GM23338 (cell line): ENCODE results near the gene THSD4. TPM values are rescaled to one million over a fixed set of nuclear protein-coding genes. Genes with fewer than 3 reads are reported as not detected.

ENCODE experiments used
- ATAC-seq: fragments of 200-7000 bp; cut with Tn5 transposase; 3 replicates; pipeline ENCODE4 v1.9.1; 2020
- DNase-seq: peaks from one replicate; pipeline ENCODE4 v3.0.0-alpha.2; 2015; ENCODE audit warnings: low spot score
- H2AFZ ChIP-seq: fragments of 200-600 bp; sonication (generic); 2 replicates; pipeline ENCODE4 v1.8.0; 2016; ENCODE audit warnings: antibody characterized with exemption, mild to moderate bottlenecking, moderate library complexity
- H3F3A ChIP-seq: fragments of 200-600 bp; sonication (generic); replicated peaks from 2 replicates; pipeline ENCODE4 v1.8.0; 2017; ENCODE audit warnings: antibody characterized with exemption, mixed run types, low read depth
- H3K27ac ChIP-seq: fragments of 200-600 bp; sonication (generic); 2 replicates; pipeline ENCODE4 v1.6.1; 2016; ENCODE audit warnings: low read depth
- H3K27me3 ChIP-seq: fragments of 200-600 bp; sonication (generic); 2 replicates; pipeline ENCODE4 v1.8.0; 2016; ENCODE audit warnings: mild to moderate bottlenecking, mixed run types, moderate library complexity; ENCODE audit not compliant: insufficient read depth
- H3K36me3 ChIP-seq: fragments of 200-600 bp; sonication (generic); 2 replicates; pipeline ENCODE4 v1.8.0; 2016; ENCODE audit warnings: mild to moderate bottlenecking; ENCODE audit not compliant: insufficient read depth
- H3K4me1 ChIP-seq: fragments of 200-600 bp; sonication (generic); 2 replicates; pipeline ENCODE4 v1.8.0; 2016; ENCODE audit warnings: mild to moderate bottlenecking, moderate library complexity; ENCODE audit not compliant: insufficient read depth
- H3K4me2 ChIP-seq: fragments of 200-600 bp; sonication (generic); 2 replicates; pipeline ENCODE4 v1.7.1; 2017; ENCODE audit warnings: mixed run types
- H3K4me3 ChIP-seq: fragments of 200-600 bp; sonication (generic); 2 replicates; pipeline ENCODE4 v1.6.1; 2016; ENCODE audit warnings: mixed run types
- H3K79me2 ChIP-seq: fragments of 200-600 bp; sonication (generic); replicated peaks from 2 replicates; pipeline ENCODE4 v1.8.0; 2017; ENCODE audit warnings: mild to moderate bottlenecking; ENCODE audit not compliant: insufficient read depth
- H3K9me2 ChIP-seq: fragments of 200-600 bp; sonication (generic); 2 replicates; pipeline ENCODE4 v1.8.0; 2017; ENCODE audit not compliant: insufficient read depth
- H4K20me1 ChIP-seq: fragments of 200-600 bp; sonication (generic); replicated peaks from 2 replicates; pipeline ENCODE4 v1.8.0; 2017; ENCODE audit warnings: mild to moderate bottlenecking; ENCODE audit not compliant: insufficient read depth
- H3K27ac Mint-ChIP-seq: 2 replicates; pipeline ENCODE4 v1.8.0; 2020; ENCODE audit warnings: inconsistent platforms, mild to moderate bottlenecking, moderate library complexity, mixed read lengths
- H3K27me3 Mint-ChIP-seq: 3 replicates; pipeline ENCODE4 v1.8.0; 2022; ENCODE audit warnings: low read depth, mild to moderate bottlenecking, moderate library complexity, mixed read lengths, inconsistent platforms; ENCODE audit not compliant: insufficient read depth, poor library complexity
- H3K36me3 Mint-ChIP-seq: 3 replicates; pipeline ENCODE4 v1.8.0; 2021; ENCODE audit warnings: low read depth, mild to moderate bottlenecking, inconsistent platforms, moderate library complexity, mixed read lengths
- H3K4me1 Mint-ChIP-seq: 3 replicates; pipeline ENCODE4 v1.8.0; 2020; ENCODE audit warnings: mild to moderate bottlenecking, inconsistent platforms, mixed read lengths
- H3K4me3 Mint-ChIP-seq: 3 replicates; pipeline ENCODE4 v1.8.0; 2021; ENCODE audit warnings: moderate library complexity, mild to moderate bottlenecking, inconsistent platforms, mixed read lengths
- H3K9me3 Mint-ChIP-seq: 3 replicates; pipeline ENCODE4 v1.8.0; 2020; ENCODE audit warnings: moderate library complexity, mild to moderate bottlenecking, inconsistent platforms, mixed read lengths
- CTCF ChIP-seq, 2 experiments: fragments of 200-600 bp in 1 of 2; sonication (generic) in 1 of 2; conservative IDR thresholded peaks; 2 replicates each; pipeline versions ENCODE4 v1.5.1 to v1.6.1; 2016 to 2017; ENCODE audit warnings: antibody characterized with exemption in 2 of 2, low read depth in 2 of 2, mild to moderate bottlenecking in 2 of 2, moderate library complexity in 1 of 2
- EZH2 ChIP-seq: fragments of 200-600 bp; sonication (generic); IDR thresholded peaks from one replicate; pipeline ENCODE4 v1.8.0; 2017; ENCODE audit warnings: antibody characterized with exemption, mild to moderate bottlenecking, low read depth; ENCODE audit not compliant: unreplicated experiment
- EZH2phosphoT487 ChIP-seq: fragments of 200-600 bp; sonication (generic); IDR thresholded peaks from one replicate; pipeline ENCODE4 v1.8.1; 2018; ENCODE audit warnings: antibody characterized with exemption; ENCODE audit not compliant: unreplicated experiment
- JUNB ChIP-seq: IDR thresholded peaks from one replicate; pipeline ENCODE4 v1.6.1; 2016; ENCODE audit warnings: antibody characterized with exemption; ENCODE audit not compliant: unreplicated experiment
- NANOG ChIP-seq: IDR thresholded peaks from 2 replicates; pipeline ENCODE4 v1.6.1; 2016; ENCODE audit warnings: antibody characterized with exemption, borderline replicate concordance
- POLR2AphosphoS5 ChIP-seq: IDR thresholded peaks from 2 replicates; pipeline ENCODE4 v1.6.1; 2016; ENCODE audit warnings: antibody characterized with exemption, low read depth
- STAT1 ChIP-seq: IDR thresholded peaks from one replicate; pipeline ENCODE4 v1.6.1; 2016; ENCODE audit warnings: antibody characterized with exemption; ENCODE audit not compliant: unreplicated experiment
- ZNF114 ChIP-seq: fragments of 250-450 bp; sonication (Bioruptor Pico); IDR thresholded peaks from 2 replicates; pipeline ENCODE4 v1.5.0; 2020; ENCODE audit warnings: mild to moderate bottlenecking, moderate library complexity
- ZNF331 ChIP-seq: fragments of 250-450 bp; sonication (Bioruptor Pico); IDR thresholded peaks from 2 replicates; pipeline ENCODE4 v1.5.0; 2020; ENCODE audit warnings: low read depth, mild to moderate bottlenecking, moderate library complexity
- polyA plus RNA-seq: library from polyadenylated mRNA; unstranded; fragments of >200 nt; fragmentation: Nextera tagmentation; extraction: Ambion mirVana; gene quantifications from 2 replicates; pipeline ENCODE4 v1.2.1, GENCODE V29; 2016
- total RNA-seq: library from RNA; depleted of rRNA; stranded (reverse); fragments of >200 nt; shearing (Covaris generic); gene quantifications from 2 replicates; pipeline ENCODE4 v1.2.3, GENCODE V29; 2014

The THSD4 gene
- total and polyA plus RNA-seq, 2 experiments from 2014 or later: 2.0 to 7.4 TPM

DNA sequence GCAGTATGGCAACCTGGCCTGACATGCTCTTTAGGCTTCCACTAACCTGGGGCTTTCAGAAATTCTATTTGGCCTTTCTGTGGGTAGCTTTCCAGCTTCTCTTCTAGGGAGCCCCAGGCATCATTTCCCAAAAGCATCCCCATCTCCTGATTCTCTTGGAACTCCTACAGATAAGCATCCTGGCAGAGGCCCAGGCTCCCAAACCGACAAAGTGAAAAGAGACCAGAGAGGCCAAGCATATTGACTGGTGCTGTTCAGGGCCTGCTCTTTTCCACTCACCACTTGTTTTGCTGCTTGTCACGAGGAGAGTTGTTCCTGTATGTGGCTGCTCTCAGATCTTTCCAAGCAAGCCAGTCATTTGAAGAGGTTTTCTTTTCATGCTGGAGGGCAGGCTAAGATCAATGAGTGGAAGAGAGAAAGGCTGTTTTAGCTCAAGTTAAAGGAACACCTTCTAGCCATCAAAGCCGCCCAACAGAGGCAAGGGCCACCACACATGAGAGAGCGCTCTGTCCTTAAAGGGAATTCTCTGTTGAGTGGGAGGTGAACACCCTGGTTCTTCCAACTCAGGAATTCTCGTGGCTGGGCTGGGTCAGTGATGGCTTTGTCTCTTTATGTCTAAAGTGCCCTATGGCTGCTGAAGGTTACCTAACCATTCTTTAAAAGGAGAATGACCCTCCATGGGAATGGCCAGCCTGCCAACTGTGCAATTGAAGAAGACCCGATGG, 664.0 kb downstream of the THSD4 start (continued):
- TF ChIP-seq ZNF114 (CRISPR knock-in tag): no peak
- no peak for TF ChIP-seq NANOG
- no peak for TF ChIP-seq STAT1
- no peak for TF ChIP-seq CTCF (conservative IDR thresholded peaks at IDR 0.05; ENCODE audit: low read depth in 2 of 2)

- Histone ChIP-seq H3F3A (no peaks in the 10 kb centered on the region), H2AFZ (no peak overlapping the region), H3K36me3 (no peaks in the 10 kb centered on the region), H3K27ac (peak overlapping the region; percentile 10; the same call in 1 of the 2 replicates), H3K27me3 (no peaks in the 10 kb centered on the region), H3K4me3 (no peak overlapping the region), H3K79me2 (no peaks in the 10 kb centered on the region), H3K9me2 (no peaks in the 10 kb centered on the region), H3K4me1 (no peaks in the 10 kb centered on the region), H4K20me1 (no peaks in the 10 kb centered on the region), H3K4me2 (no peak overlapping the region)
- no peaks in the 10 kb centered on the region for H3K9me3 Mint-ChIP-seq
- peak; percentile 93 for ATAC-seq
- DNase-seq: peak; percentile 97
- no peaks in the 10 kb centered on the region for H3K36me3 Mint-ChIP-seq
- H3K4me3 Mint-ChIP-seq: no peak overlapping the region
- H3K27me3 Mint-ChIP-seq: peaks cover 2% of the 10 kb centered on the region
- no peak for TF ChIP-seq NANOG
- peak; percentile 75 to 87 for TF ChIP-seq CTCF (conservative IDR thresholded peaks at IDR 0.05; ENCODE audit: low read depth in 2 of 2)
- peaks cover 12% of the 10 kb centered on the region for H3K4me1 Mint-ChIP-seq
- peak overlapping the region; percentile 84 for H3K27ac Mint-ChIP-seq
These were observed 665.1 kb downstream of the THSD4 start for GRCh38 chr15:71780115-71780976.

- H2AFZ ChIP-seq: no peak overlapping the region
- H3K4me3 ChIP-seq: no peak overlapping the region
- no peak overlapping the region for H3K27ac ChIP-seq
- Mint-ChIP-seq H3K36me3 (no peaks in the 10 kb centered on the region), H3K4me3 (no peak overlapping the region), H3K27me3 (peaks cover 4% of the 10 kb centered on the region), H3K4me1 (peaks cover 12% of the 10 kb centered on the region), H3K27ac (no peak overlapping the region), H3K9me3 (no peaks in the 10 kb centered on the region)
- no peaks in the 10 kb centered on the region for H3K4me1 ChIP-seq
- H3K27me3 ChIP-seq: no peaks in the 10 kb centered on the region
- H3F3A ChIP-seq: no peaks in the 10 kb centered on the region
- no peaks in the 10 kb centered on the region for H3K79me2 ChIP-seq
- no peaks in the 10 kb centered on the region for H3K9me2 ChIP-seq
- H3K4me2 ChIP-seq: no peak overlapping the region
- no peaks in the 10 kb centered on the region for H4K20me1 ChIP-seq
- ATAC-seq (no peak), DNase-seq (no peak)
- H3K36me3 ChIP-seq: no peaks in the 10 kb centered on the region
- TF ChIP-seq ZNF331 (CRISPR knock-in tag) (no peak), JUNB (no peak), EZH2 (no peak), POLR2AphosphoS5 (no peak), STAT1 (no peak), EZH2phosphoT487 (no peak)
These were observed 666.1 kb downstream of the THSD4 start for GRCh38 chr15:71781179-71781964.
